Body of pancreas (tissue), 4 donors: ENCODE data around the gene SORCS2.

Source experiments
- CTCF ChIP-seq, 7 experiments: fragments of 450-650 bp in 4 of 7; fragments of 200-600 bp in 3 of 7; sonication (generic) in 3 of 7; IDR thresholded peaks; one replicate each; pipeline ENCODE4 v1.5.1; 2016 to 2019; ENCODE audit warnings: antibody characterized with exemption in 7 of 7
- POLR2A ChIP-seq, 3 donors: fragments of 450-650 bp; IDR thresholded peaks; one replicate each; pipeline ENCODE4 v1.6.1; 2016; ENCODE audit warnings: antibody characterized with exemption in 3 of 3, mild to moderate bottlenecking in 2 of 3

- TF ChIP-seq POLR2A (IDR thresholded peaks at IDR 0.05): no peak
- no peak for TF ChIP-seq CTCF (IDR thresholded peaks at IDR 0.05)
Measured at GRCh38 chr4:7361280-7361895, 169.1 kb downstream of the SORCS2 start.
